DMS 273 (cell line): Measurements from ENCODE around the gene SLC26A3.

ENCODE experiments used
- DNase-seq: peaks from one replicate; lab custom pipeline; 2025; ENCODE audit not compliant: unreplicated experiment; lab: John Stamatoyannopoulos, UW

The SLC26A3 gene

GRCh38 chr7:107816011-107816566 is 13.1 kb upstream of the SLC26A3 start:
- no peak for DNase-seq

- DNase-seq, result peak; percentile 16
These were observed 12.3 kb upstream of the SLC26A3 start for GRCh38 chr7:107815254-107815882.

DNA sequence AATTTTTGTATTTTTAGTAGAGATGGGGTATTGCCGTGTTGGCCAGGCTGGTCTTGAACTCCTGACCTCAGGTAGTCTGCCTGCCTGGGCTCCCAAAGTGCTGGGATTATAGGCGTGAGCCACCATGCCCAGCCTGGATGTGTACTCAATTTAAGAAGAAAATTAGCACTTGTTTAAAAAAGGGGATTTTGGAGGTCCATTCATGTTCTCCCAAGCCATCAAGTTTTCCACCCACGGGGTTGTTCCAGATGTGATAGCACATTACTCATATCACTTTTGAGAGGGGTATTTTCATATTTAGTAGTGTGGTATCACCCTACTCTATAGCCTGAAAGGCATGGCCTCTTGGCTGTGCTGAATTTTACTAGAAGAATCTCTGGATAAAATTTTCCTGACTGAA is 10.5 kb upstream of the SLC26A3 start:
- DNase-seq, result no peak

GRCh38 chr7:107811934-107812333 is 8.9 kb upstream of the SLC26A3 start:
- DNase-seq, result no peak

DNA sequence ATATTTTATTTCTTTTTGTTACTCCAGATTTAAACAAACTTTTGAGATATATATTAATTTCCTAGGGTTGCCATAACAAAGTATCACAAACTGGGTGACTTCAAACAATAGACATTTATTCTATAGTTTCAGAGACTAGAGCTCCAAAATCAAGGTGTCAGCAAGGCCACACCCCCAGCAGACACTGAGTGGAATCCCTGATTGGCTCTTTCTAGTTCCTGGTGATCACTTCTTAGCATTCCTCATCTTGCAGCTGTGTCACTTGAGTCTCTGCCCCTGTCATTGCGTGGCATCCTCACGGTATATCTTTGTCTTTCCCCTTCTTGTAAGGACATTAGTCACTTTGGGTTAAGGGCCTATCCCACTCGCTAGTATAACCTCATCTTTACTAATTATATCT is 7.6 kb upstream of the SLC26A3 start:
- no peak for DNase-seq

- no peak for DNase-seq
These were observed 6.2 kb upstream of the SLC26A3 start for GRCh38 chr7:107809179-107809578.

GRCh38 chr7:107799647-107800264 is 3.3 kb downstream of the SLC26A3 start:
- DNase-seq, result no peak

GRCh38 chr7:107792364-107792763 is 10.7 kb downstream of the SLC26A3 start:
- DNase-seq, result no peak

GRCh38 chr7:107789647-107790046 is 13.4 kb downstream of the SLC26A3 start:
- DNase-seq, result no peak

DNA sequence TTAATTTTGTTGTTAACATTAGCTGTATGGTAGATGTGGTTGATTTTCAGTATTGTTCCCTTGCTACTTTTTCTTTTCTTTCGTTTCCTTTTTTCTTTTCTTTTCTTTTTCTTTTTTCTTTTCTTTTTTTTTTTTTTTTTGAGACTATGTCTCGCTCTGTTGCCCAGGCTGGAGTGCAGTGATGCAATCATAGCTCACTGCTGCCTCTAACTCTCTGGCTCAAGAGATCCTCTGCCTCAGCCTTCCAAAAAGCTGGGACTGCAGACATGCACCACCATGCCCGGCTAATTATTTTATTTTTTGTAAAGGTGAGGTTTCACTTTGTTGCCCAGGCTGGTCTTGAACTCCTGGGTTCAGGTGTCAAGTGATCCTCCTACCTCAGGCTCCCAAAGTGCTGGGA is 14.4 kb downstream of the SLC26A3 start:
- no peak for DNase-seq

GRCh38 chr7:107788216-107788615 is 14.8 kb downstream of the SLC26A3 start:
- DNase-seq, result no peak

DNA sequence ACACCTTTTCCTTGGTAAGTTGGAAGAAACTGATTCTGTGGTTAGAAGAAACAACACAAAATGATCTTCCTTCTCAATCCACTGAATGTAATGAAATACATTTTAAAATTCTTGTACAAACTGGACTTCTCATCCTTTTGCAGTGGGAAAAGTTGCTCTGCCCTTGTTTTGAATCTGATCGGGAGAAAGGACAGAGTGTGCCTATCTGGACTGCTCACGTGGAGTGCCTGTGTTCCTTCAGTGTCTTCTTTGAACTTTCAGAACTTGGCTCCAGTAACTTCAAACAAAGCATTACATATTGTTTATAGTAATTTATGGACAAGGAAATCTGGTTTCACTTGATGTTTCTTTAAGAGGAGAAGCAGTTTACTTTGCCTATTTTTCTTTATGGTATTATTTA is 17.1 kb downstream of the SLC26A3 start:
- no peak for DNase-seq

- DNase-seq, result no peak
These were observed 17.9 kb downstream of the SLC26A3 start for GRCh38 chr7:107785170-107785569.

GRCh38 chr7:107783648-107784047 is 19.4 kb downstream of the SLC26A3 start:
- no peak for DNase-seq

GRCh38 chr7:107782374-107782773 is 20.6 kb downstream of the SLC26A3 start:
- no peak for DNase-seq

DNA sequence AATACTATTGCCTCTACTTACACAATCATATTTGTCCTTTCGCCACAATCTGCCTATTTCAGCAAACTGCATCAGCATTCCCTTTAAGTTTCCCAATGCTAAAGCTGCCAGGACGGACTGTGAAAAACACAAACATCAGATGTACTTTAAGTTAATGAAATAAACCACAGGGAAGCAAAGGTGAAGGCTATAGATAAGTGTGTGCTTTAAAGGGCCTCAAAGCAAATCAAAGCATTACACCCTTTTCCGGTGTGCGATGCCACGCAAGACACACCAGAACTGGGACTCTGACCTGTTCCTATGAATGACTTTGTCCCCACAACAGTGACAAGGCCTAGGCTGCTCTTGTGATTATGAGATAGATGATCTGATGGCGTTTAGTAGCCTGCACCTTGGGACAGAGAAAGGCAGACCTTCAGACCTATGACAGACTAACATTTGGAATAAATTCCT is 23.4 kb downstream of the SLC26A3 start:
- DNase-seq, result no peak

DNA sequence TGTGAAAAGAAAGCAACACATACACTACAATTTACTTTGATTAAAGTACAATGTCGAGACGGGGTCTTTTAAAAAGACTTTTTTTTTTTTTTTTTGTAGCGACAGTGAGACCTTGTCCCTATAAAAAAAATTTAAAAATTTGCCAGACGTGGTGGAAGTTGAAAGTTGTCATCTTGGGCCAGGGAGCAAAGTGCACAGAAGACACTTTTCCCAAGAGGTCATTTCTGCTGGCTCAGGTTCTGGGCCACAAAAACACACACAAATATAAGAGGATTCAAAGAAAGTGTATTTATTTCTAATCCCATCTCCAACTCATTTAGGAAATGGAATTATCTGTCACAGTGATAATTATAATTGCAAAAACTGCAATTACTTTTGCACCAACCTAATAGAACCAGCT is 24.7 kb downstream of the SLC26A3 start:
- no peak for DNase-seq

DNA sequence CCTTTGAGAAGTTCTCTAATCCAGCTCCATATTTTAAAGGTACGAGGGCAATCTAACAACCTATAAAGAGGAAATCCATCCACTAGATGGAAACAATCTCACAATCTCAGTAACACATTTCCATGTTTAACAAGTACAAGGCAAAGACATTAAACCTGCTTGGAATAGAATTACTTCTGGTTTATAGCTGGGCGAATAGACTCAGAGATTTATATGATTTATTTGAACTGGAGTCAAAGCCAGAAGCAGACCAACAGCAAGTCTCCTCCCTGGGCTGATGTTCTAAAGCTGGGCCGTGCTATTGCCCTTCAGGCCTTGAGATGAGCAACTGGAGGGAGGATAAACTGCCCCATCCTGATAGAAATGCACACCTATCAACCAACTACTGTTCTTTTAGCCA is 25.3 kb downstream of the SLC26A3 start:
- no peak for DNase-seq

DNA sequence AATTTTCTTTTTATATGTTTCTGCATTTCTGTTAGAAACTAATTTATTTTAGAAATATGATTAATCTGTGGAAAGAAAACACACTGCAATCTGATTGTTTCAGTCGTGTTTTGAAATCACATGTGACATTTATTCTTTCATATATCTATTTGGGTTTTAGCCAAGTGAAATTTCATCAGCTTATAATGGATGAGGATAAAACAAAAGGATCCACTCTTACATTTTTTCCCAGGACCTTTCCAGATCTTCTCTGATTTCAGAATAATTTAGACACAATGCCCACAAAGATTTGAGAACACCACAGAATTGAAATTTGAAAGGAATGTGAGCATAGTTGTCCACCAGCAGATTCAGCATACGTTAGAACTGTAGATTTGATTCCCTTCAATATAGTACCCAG is 30.0 kb downstream of the SLC26A3 start:
- DNase-seq, result no peak

GRCh38 chr7:107768263-107768662 is 34.8 kb downstream of the SLC26A3 start:
- peak; percentile 37 for DNase-seq

DNA sequence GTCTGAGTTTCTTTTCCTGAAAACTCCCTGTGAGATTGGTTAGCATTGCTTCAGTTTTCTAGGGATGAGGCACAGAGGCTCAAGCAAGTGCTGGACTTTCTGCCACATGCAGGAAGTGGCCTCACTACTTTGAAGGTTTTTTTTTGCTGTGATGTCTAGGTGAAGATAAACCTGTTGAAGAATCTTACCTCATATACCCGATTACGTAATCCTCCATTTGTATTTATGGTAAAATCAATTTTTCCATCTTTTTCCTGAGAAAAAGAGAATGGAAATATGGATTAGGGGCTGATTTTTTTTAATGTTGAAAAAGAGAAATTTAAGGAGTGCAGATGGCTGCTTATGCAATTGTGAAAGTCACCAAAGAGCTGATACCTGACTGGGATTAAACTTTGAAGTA is 35.6 kb downstream of the SLC26A3 start:
- DNase-seq, result no peak

- no peak for DNase-seq
These were observed 44.4 kb downstream of the SLC26A3 start for GRCh38 chr7:107758667-107759066.

GRCh38 chr7:107754642-107755041 is 48.4 kb downstream of the SLC26A3 start:
- peak; percentile 14 for DNase-seq
